ENCODE data around the gene KSR1.

GRCh38 chr17:27625856-27626255 is 169.6 kb downstream of the KSR1 start:
- TF ChIP-seq ZNF70 (CRISPR knock-in tag; IDR thresholded peaks at IDR 0.05) = no peak
- no peak for TF ChIP-seq PATZ1 (CRISPR knock-in tag; IDR thresholded peaks at IDR 0.05; ENCODE audit: borderline replicate concordance)
- no peak for TF ChIP-seq ZFP30 (CRISPR knock-in tag; IDR thresholded peaks at IDR 0.05)
- TF ChIP-seq CREB5 (CRISPR knock-in tag; IDR thresholded peaks at IDR 0.05; ENCODE audit: low read depth) = no peak
- TF ChIP-seq CSRNP3 (CRISPR knock-in tag; IDR thresholded peaks at IDR 0.05) = no peak
- no peak for TF ChIP-seq TSHZ2 (CRISPR knock-in tag; IDR thresholded peaks at IDR 0.05)
- TF ChIP-seq POU6F1 (CRISPR knock-in tag; IDR thresholded peaks at IDR 0.05; ENCODE audit: borderline replicate concordance, low read depth) = no peak
- no peak for TF ChIP-seq ARNTL (CRISPR knock-in tag; IDR thresholded peaks at IDR 0.05; ENCODE audit: borderline replicate concordance, low read depth)
- no peak for TF ChIP-seq RARB (CRISPR knock-in tag; IDR thresholded peaks at IDR 0.05)
- no peak for TF ChIP-seq ZFP3 (CRISPR knock-in tag; IDR thresholded peaks at IDR 0.05)

Data from SK-N-SH treated with all-trans-retinoic acid at 6 μM for 48 hours (cell line).